ENCODE measurements around the gene TBP. TPM values are rescaled to one million over a fixed set of nuclear protein-coding genes. Genes with fewer than 3 reads are reported as not detected.

TBP gene
- total and polyA plus RNA-seq, 2 of the 13 experiments (the other 11 are each of a cell fraction or from before 2014, with no cell fraction given): 21.7 to 28.1 TPM

GRCh38 chr6:170552765-170553533 lies 1.2 kb upstream of the TBP start, which contains the start of gene PSMB1 (continued):
- TF ChIP-seq ZNF24 (IDR thresholded peaks at IDR 0.05) (0 out of 2 replicates have a peak, but pooled peaks have one; percentile 5), ZNF232 (CRISPR knock-in tag; IDR thresholded peaks at IDR 0.05; ENCODE audit: borderline replicate concordance) (peak; percentile 45; the same call in 1 of the 2 replicates), ZEB1 (IDR thresholded peaks at IDR 0.05; ENCODE audit: insufficient replicate concordance, low read depth) (no peak), FOSL2 (CRISPR knock-in tag; IDR thresholded peaks at IDR 0.05) (peak; percentile 67), TBL1XR1 (IDR thresholded peaks at IDR 0.05; ENCODE audit: borderline replicate concordance, low read length, partially characterized antibody) (peak; percentile 76), POLR2A (IDR thresholded peaks at IDR 0.05; ENCODE audit: insufficient read depth in 1 of 2, low read depth in 2 of 2, low read length in 2 of 2) (peak; percentile 98 to 99), ZNF280D (CRISPR knock-in tag; IDR thresholded peaks at IDR 0.05) (peak; percentile 96), ZNF18 (CRISPR knock-in tag; IDR thresholded peaks at IDR 0.05; ENCODE audit: insufficient replicate concordance) (peak; percentile 70), SPEN (CRISPR knock-in tag; IDR thresholded peaks at IDR 0.05; ENCODE audit: low read depth) (peak; percentile 96), LRRFIP1 (CRISPR knock-in tag; conservative IDR thresholded peaks at IDR 0.05) (no peak), TRIM24 (CRISPR knock-in tag; IDR thresholded peaks at IDR 0.05) (no peak), HDAC6 (IDR thresholded peaks at IDR 0.05; ENCODE audit: low read depth, low read length) (no peak), ZFX (CRISPR knock-in tag; IDR thresholded peaks at IDR 0.05; ENCODE audit: low read depth) (peak; percentile 97), HMGXB4 (CRISPR knock-in tag; IDR thresholded peaks at IDR 0.05; ENCODE audit: borderline replicate concordance in 1 of 2, low read depth in 1 of 2) (peak; percentile 69 to 81; a peak in 3 of 4 replicates), ZNF572 (CRISPR knock-in tag; IDR thresholded peaks at IDR 0.05) (no peak)

All from HepG2 (cell line).